Measurements from ENCODE around the gene TNFRSF8.

- no peak for TF ChIP-seq CTCF (IDR thresholded peaks at IDR 0.05 in 4 of 5, conservative IDR thresholded peaks at IDR 0.05 in 1 of 5)
- TF ChIP-seq POLR2A (IDR thresholded peaks at IDR 0.05), result no peak
These were observed 48.7 kb upstream of the TNFRSF8 start for GRCh38 chr1:12014141-12014991.
